GM21619 (cell line): Measurements from ENCODE around the gene USP24.
"Not testable (repeated sequence)": the region's sequence is repeated elsewhere in the genome, so short reads cannot be mapped to it uniquely, and the experiment has no call there.

Experiments used
- ATAC-seq: cut with Tn5 transposase; IDR thresholded peaks from one replicate; pipeline ENCODE4 v1.9.1; 2021; ENCODE audit not compliant: unreplicated experiment

The USP24 gene

DNA sequence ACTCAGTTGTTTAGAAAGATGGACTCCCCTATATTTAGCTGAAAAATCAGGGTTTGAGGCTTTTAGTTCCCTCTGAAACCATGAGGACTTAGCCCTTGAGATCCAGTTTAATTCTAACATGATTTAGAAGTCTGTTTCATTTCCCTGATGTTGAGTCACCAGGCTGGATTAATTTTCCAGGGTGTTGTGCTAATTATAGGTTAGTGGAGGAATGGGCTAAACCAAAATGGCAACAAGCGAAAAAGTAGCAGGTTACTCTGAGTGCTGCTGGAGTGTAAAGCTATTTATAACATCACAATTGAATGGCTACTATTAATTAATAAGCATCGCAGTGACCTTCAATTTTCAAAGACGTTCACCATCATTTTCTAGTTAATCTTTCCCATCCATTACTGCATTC is 15.5 kb upstream of the USP24 start:
- ATAC-seq = no peak

DNA sequence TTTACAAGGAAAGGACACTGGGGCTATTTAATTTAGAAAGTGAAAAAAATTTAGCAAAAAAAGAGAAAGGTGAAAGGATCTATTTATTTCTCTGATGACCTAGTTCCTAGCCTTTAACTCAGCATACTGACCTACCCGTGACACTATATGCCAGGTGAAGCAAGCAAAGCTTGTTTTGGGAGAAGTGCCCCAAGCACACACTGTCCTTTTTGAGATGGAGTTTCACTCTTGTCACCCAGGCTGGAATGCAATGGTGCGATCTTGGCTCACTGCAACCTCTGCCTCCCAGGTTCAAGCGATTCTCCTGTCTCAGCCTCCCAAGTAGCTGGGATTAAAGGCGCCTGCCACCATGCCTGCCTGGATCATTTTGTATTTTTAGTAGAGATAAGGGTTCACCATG is 14.6 kb upstream of the USP24 start:
- ATAC-seq = not testable (repeated sequence)

DNA sequence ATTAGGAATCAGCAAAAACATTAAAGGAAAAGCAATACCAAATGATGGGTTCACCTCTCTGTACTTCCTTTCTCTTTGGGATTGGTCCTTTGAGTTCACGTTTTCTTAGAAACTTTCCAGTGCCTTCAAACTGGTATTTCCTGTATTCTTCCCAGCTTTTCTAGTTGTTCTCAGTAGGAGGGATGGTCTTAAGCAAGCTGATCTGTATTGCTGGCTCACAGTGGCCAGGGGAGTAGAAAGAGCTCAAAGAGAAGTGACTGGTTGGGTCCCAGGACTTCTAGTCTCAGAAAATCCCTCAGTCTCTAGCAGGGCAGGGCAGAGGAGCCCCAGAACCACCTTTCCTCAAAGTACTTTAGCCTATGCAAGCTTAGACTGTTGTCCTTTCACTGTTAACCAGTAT is 10.1 kb upstream of the USP24 start:
- no peak for ATAC-seq

DNA sequence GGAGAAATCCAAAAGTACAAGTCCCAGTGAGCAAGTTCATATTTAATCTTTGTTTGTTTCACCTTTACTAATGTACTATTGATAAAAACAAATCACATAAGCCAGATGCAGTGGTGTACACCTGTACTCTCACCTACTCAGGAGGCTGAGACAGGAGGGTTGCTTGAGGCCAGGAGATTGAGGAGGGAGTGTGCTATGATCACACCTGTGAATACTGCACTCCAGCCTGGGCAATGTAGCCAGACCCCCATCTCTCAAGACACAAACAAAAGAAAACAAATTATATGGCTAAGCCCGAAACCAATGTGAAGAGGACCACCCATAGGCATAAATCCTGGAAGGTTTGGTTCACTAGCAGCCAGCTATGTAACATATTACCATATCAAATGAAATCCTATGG is 9.6 kb upstream of the USP24 start:
- no peak for ATAC-seq

DNA sequence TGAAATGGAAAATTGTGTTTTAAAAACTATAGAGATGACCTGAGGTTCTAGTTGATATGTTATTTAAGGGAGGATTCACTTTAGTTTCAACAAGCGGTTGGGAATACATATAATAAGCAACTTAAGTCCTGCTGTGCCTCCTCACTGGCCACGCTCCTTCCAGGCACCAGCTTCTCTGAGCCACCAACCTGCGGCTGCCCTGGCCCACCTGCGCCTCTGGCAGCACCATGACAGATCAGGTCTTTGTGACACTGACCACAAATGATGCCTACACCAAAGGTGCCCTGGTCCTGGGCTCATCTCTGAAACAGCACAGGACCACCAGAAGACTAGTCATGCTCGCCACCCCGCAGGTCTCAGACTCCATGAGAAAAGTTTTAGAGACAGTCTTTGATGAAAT is 7.0 kb upstream of the USP24 start:
- ATAC-seq = no peak

DNA sequence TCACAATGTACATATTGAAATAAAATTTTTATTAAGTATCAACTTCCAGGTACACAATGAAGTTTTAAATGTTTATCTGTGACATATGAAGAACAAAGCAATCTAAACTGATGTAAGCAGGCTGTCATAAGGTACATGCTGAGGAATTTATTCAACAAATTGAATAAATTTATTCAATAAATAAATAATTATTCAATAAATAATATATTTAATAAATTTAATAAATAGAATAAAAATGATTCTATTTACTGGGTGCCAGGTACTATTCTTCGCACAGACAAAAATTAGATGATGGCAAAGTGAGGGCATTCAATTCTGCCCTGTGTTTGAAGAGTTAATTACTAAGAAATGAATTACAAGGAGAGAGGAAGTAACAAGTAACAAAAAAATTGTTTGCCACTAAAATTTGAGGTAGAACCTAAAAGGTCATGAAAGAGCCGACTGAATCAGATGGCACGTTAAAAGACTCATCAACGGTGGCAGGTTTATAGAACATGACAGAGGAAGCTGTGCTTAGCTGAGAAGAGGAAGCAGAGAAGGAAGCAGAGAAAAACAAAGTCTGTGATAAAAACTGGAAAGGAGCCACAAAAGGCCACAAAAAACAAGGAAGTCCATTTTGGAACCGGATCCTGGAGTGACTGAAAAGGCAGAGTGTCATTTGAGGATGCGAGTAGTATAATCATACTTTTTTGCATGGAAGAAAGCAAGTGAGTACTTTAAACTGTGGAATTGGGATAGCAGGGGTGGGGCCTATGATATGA is 2.2 kb upstream of the USP24 start:
- ATAC-seq = no peak

DNA sequence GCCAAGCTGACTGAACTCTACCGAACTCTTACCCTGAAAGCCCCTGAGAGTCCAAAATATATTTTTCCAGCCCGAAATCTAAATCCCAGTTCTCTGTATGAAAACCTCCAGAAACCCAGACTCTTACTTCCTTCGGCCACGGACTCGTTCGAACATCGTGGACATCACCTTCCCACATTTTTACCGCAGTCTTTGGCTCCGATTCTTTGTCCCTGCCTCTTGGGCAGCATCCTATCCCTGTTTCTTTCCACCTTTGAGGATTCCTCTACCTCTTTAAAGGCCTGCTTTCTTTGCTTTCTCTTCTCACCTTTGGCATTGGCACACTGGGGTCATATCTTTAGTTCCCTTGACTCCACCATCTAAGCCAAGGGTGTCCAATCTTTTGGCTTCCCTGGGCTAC is 932 bp upstream of the USP24 start:
- ATAC-seq = no peak

DNA sequence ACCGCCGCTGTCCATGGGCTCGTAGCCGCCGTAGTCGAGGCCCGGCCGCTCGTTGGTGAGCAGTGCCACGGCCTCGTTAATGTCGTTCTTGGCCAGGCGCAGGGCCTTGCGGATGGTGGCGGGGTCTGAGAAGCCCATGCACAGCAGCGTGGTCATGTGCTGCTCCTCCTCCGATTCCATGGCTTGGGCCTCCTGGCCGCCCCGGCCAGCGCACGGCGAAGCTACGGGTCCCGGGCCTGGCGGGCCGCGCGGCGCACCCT is 300 bp downstream of the USP24 start:
- ATAC-seq = peak; percentile 19

DNA sequence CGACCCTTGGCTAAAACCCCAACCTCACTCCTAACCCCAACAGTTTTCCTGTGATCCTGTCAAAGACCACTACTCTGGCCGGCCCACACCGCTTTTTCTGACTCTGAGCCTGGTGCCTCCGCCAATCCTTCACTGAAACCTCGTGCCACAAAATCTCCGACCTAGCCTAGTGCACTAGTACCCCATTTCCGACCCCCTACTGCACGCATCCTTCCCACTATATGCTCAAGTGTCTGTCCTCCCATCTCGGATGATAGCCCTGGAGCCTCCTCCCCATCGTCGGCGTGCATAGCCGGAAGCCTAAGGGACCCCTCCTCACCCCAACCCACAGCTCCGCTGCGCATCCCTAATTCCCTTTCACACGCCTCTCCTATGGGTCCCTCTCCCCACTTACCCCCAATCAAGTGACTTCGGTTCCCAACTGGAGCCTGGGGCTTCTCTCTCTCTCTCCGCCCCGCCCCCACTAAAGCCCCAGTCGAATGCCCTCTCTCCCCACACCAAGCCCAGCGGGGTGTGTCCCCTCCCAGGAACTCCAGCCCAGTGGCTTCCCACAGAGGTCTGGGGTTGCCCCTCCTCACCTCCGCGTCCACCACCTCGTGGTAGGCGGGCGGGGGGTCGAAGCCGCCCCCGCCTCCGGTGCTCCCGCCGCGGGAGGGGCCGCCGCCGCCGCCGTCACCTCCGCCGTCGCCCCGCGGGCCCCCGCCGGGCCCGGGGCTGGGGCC is 791 bp downstream of the USP24 start:
- ATAC-seq = peak; percentile 18

DNA sequence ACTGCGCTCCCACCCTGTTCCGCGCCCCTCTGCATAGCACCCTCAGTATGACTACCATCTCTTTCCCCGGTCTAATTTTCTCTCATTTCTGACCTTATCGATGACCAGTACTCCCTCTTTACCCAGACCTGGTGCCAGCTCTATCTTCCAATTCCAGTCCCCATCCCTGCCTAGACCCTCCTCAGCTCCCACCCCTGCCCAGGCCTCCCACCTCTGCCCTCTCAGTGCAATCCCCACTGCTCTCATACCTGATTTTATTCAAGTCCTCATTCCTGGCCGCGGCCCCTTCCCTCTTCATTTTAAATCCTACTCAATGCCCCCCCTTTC is 1.3 kb downstream of the USP24 start:
- no peak for ATAC-seq

DNA sequence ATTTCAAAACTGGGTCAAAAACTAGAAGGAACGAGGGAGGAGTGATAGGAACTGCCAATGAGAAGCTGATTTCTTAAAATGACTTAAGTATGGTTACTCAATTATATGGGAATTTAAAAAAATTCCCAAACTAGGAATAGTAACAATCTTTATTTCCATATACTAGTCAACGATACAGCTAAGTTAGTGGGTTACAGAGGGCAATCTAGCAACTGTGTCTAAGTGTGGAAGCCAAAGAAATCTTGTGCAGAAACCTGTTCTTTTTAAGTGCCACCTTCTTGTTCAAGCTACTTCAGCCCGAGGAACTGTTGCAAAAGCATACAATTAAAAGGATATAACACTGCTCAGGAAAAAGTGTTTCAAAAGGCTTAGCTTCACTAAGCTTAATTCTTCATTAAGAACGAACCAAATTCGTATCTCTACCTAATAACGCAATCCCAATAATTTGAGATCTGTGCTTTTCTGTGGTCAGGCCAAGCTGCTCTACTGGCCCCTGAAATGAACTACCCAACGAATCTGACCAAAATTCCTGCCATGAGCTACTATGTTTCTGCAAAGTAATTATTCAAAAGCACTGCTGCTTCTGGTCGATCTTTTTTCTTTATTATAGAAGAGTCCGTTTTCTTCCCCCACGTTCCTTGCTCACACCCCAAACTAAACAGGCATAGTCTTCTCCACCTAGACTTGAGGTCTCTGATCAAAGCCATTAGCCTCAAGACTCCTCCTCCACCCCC is 1.8 kb downstream of the USP24 start:
- ATAC-seq = no peak

DNA sequence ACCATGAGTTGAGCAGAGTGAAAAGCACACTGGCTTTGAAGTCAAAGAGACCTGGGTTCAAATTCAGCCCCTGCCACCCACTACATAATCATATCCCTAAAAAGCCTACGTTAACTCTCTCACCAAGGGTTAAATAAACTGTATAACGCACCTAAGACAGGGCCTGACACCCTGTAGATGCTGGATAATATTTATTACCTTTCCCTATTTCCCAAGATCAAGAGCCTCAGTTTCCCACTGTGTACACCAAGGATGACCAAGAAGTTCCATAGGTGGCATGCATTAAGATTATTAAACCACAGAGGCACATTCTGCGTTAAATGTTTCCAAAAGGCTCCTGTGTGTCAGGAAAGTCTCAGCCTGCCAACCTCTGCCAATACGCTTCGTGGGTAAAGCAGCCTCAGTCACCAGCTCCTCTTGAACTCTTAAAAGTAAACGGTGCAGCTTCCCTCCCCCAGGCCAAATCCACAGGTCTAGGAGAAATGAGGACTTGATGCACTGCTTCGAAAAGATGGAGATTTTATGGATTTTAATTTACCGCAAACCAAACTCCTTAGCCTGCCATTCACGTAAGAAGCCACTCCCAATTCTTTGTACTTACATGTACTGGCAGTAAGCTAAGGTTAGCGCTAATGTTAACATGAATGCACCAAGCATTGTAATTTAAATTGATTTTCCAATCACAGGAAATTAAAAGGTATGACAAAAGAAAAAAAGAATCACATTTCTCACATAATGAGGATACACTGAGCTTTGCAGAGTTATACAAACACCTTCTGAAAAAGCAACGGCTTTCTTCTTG is 2.6 kb downstream of the USP24 start:
- no peak for ATAC-seq

DNA sequence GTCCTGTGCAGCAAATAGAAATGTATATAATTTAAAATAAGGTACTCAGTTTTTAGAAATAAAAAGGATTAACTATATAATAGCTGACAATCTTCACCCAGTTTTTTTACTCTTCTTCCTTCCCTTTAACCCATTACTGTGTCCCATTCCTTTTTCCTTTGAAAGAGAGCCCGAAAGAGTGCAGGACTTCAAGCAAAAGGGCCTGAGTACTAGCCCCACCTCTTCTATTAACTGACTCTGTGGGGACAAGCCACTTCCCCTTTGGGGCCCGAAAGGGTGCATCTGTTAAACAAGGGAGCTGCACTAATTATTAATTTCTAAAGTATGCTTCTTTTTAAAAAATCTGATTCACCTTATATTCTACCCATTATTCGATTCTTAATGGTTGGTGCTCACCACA is 3.3 kb downstream of the USP24 start:
- ATAC-seq = peak; percentile 40

DNA sequence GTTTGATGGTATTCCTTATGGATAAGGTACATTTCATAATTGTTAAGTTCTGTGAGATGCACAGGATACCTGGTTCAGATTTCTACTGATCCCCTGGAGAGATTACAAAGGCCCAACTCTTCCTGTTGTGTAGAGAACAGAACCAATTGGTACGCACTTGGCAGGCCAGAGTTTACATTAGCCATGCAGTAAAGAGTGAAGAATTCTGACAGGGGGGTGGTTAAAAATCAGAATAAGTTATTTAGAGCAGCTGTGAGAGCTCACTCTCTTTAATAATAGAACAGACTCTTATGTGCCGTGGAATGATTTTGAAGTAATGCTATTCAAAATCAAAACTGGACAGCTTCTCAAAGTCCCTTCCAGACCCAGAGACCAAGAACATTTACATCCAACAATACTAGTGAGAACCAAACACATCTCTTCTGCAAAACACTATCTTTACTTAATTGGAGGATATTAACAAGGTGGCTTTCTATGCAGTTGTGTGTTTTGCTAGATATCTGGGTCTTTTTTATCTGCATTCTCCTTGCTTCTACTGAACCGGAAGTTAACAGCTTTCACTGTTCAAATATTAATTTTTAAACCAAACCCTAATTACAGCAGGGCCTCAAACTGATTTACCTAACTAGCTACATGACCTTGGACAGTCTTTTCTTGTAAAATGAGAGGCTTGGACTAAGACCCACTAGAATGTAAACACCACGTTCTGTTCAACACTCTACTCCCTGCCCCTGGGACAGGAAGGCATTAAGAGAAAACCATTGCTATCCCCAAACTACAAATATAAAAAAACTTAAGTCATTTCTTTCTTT is 4.0 kb downstream of the USP24 start:
- ATAC-seq = peak; percentile 17

DNA sequence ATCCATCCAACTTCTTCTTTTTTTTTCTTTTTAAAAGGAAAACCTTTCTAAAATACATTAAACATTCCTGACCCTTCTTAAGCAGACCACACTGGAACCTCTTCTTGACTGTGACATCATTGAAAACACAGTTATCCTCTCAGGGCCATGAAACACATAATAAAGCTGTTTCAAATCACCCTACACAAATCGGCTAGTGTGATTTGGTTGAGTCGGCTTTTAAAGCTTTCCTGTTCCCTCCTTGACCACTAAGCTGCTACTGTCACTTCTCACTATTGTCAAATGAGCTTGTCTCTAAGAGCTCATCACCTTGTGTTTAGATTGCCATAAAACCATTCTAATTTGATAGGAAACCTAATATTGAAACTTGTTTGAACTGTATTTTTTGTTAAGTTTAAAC is 5.9 kb downstream of the USP24 start:
- no peak for ATAC-seq

DNA sequence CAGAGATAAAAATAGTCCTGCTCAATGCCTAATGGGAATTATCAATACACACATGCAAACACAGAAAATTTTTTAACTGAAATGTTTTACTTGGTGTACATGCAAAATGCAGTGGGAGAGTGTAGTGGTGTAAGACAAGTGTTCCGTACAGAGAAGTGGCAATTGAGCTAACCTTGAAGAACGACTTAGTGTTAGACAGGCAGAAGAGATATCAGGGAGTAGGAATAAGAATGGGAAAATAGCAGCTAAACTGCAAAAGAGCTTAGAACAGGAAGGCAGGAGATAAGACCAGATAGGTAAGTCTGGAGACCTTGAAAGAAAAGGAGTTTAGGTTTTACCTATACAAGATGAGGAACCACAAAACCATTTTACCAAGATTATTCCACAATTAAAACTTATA is 9.0 kb downstream of the USP24 start:
- no peak for ATAC-seq

DNA sequence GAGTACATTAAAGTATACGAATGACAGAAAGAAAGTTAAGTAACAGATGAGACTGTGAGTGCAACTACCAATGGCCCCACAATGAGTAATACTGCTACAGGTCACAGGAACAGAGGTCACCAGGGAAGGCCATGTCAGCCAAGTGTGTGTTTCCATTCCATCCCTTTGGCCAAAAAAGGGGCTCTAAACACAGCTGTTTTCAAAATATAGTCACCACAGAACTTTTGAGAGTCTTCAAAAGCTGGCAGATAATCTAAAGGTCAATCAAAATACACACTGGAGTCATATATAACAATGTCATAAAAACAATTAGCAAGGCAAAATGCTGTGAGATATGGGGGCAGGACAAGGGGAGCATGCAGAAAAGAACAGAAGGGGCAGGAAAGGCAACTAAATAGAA is 10.2 kb downstream of the USP24 start:
- peak; percentile 93 for ATAC-seq

DNA sequence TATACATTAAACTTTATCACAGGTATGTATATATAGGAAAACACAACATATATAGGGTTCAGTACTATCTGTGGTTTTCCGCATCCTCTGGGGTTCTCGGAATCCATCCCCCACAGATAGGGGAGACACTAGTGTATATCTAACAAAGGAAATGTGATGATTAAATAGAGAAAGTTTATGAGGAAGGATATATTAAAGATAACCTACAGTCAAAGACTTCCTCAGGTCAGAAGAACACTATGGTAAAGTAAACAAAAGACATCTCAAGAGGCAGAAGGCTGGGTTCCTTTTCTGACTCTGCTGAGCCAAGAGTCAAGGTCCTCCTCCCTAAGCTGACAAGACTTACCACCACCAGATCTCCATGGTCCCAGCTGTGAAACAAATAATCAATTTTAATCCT is 12.1 kb downstream of the USP24 start:
- no peak for ATAC-seq

DNA sequence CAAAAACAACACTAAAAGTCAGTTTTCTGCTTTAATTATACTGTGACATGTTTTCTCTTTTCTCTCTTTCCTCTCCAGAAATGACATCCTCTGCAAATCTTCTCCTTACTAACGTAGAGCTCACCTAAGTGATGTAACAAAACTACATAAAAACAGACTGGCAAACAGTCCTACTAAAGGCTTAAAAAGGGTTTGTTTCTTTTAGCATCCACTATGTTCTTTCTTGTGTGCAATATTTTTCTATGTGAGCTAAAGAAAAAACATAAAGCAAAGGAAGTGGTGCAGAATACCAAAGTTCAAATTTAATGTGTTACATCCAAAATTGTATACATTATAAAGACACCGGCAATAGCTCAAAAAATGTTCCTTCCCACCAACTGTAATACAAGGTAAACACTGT is 14.5 kb downstream of the USP24 start:
- no peak for ATAC-seq

DNA sequence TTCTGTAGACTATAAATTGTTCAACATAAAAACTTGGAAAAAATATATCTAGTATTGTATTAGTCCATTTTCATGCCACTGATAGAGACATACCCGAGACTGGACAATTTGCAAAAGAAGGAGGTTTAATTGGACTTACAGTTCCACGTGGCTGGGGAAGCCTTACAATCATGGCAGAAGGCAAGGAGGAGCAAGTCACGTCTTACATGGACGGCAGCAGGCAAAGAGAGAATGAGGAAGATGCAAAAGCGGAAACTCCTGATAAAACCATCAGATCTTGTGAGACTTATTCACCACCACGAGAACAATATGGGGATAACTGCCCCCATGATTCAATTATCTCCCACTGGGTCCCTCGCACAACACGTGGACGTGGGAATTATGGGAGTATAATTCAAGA is 15.4 kb downstream of the USP24 start:
- ATAC-seq = not testable (repeated sequence)

DNA sequence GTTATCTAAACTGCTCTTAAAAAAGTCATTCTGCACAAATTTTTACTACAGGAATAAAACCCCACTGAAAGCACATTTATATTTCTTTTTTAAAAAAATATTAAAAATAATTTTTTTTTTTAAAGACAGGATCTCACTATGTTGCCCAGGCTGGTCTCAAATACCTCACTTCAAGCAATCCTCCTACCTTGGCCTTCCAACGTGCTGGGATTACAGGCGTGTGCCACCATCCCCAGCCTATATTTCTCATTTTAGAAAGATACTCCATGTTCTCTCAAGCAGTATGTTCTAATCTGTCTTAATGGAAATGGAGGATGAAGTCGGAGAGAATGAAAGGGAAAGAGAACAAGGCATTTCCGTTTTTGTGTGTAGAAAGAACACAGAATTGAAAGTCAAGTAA is 17.1 kb downstream of the USP24 start:
- ATAC-seq = no peak
